AG04450 (cell line): ENCODE results near the gene GALK2. TPM values are rescaled to one million over a fixed set of nuclear protein-coding genes. Genes with fewer than 3 reads are reported as not detected.

ENCODE experiments used
- CTCF ChIA-PET: fragments of 300-600, 350-600 bp; formaldehyde crosslinking; extraction: SDS; loops from one replicate; lab custom pipeline; 2022; ENCODE audit warnings: antibody characterized with exemption, inconsistent platforms; lab: Charles Lee
- POLR2A ChIA-PET: fragments of 350-600 bp; formaldehyde crosslinking; extraction: SDS; loops from one replicate; lab custom pipeline; 2021; ENCODE audit warnings: antibody characterized with exemption, inconsistent platforms; lab: Yijun Ruan, JAX
- DNase-seq: peaks from one replicate; pipeline ENCODE4 v3.0.0-alpha.2; 2011; ENCODE audit warnings: low read depth, low spot score
- H3K27ac ChIP-seq: one replicate; pipeline ENCODE4 v1.5.1; 2012; ENCODE audit warnings: low read depth, low read length, control low read depth
- H3K27me3 ChIP-seq: one replicate; pipeline ENCODE4 v1.6.0; 2012; ENCODE audit warnings: low read length; ENCODE audit not compliant: control insufficient read depth, insufficient read depth
- H3K4me3 ChIP-seq: 2 replicates; pipeline ENCODE4 v1.5.1; 2011; ENCODE audit warnings: mild to moderate bottlenecking, low read depth, low read length, control low read depth
- H3K9me3 ChIP-seq: 2 replicates; pipeline ENCODE4 v1.5.1; 2012; ENCODE audit warnings: low read length; ENCODE audit not compliant: control insufficient read depth, insufficient read depth
- polyA plus RNA-seq: library from polyadenylated mRNA; depleted of rRNA; stranded (reverse); fragments of >200 nt; gene quantifications from 2 replicates; pipeline ENCODE4 v1.2.3, GENCODE V29; 2011
- TF ChIP-seq, protein P1 (sequence below): IDR thresholded peaks from 2 replicates; pipeline ENCODE4 v1.5.1; 2011; ENCODE audit warnings: low read depth, low read length, control low read depth, inconsistent platforms

The GALK2 gene
- polyA plus RNA-seq, 1 experiment: 32.2 TPM

DNA sequence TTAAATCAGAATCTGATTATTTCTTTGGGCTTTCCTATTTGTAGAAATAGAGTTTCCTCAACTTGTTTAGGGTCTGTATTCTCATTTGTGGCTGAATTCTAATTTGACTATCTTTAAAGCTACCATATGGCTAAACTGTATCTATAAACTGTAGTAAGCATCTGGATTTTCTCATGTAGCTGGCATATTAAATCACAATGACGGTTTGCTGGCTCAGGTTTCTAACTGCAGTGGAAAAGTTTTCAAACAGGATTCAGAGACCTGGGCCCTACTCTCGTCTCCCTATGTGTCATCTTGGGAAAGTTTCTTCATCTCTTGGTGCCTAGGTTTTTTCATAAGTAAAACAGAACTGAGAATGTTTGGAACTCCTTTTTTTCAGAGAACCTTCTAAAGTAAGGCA is 68.3 kb downstream of the GALK2 start:
- no peak overlapping the region for H3K4me3 ChIP-seq
- ChIA-PET POLR2A (interaction anchor here (0.7 to 0.9 kb wide), 2 partner anchors 183 to 185 kb away, joined by 3 to 5 read pairs; partner anchors contain the start of gene FGF7), CTCF (interaction anchor here (1.3 to 6.3 kb wide), 6 partner anchors 10 to 907 kb away, joined by 3 to 145 read pairs (median 5); partner anchors contain the start of gene FGF7)
- DNase-seq: peak; percentile 88
- no peak overlapping the region for H3K27ac ChIP-seq
- no peaks in the 10 kb centered on the region for H3K9me3 ChIP-seq
- no peaks in the 10 kb centered on the region for H3K27me3 ChIP-seq
- TF ChIP-seq, protein P1, sequence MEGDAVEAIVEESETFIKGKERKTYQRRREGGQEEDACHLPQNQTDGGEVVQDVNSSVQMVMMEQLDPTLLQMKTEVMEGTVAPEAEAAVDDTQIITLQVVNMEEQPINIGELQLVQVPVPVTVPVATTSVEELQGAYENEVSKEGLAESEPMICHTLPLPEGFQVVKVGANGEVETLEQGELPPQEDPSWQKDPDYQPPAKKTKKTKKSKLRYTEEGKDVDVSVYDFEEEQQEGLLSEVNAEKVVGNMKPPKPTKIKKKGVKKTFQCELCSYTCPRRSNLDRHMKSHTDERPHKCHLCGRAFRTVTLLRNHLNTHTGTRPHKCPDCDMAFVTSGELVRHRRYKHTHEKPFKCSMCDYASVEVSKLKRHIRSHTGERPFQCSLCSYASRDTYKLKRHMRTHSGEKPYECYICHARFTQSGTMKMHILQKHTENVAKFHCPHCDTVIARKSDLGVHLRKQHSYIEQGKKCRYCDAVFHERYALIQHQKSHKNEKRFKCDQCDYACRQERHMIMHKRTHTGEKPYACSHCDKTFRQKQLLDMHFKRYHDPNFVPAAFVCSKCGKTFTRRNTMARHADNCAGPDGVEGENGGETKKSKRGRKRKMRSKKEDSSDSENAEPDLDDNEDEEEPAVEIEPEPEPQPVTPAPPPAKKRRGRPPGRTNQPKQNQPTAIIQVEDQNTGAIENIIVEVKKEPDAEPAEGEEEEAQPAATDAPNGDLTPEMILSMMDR: no peak

DNA sequence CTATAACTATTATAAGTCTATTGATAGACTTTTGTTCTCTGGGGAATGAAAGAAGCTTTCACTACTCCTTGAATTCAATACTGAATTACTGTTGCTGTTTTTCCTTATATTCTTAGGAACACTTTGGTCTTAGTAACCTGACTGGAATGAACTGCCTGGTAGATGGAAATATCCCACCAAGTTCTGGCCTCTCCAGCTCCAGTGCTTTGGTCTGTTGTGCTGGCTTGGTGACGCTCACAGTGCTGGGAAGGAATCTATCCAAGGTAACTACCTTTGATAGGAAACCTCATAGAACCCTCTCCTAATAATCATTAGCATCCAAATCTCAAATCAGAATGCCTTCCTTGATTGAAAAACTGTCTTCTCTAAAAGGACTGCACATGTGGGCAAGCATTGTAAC is 69.1 kb downstream of the GALK2 start:
- DNase-seq: no peak
- CTCF ChIA-PET: interaction anchor here (4.8 to 6.3 kb wide), 2 partner anchors 183 to 814 kb away, joined by 41 to 145 read pairs; partner anchors contain the start of gene FGF7
- no peak overlapping the region for H3K4me3 ChIP-seq
- H3K27me3 ChIP-seq: no peaks in the 10 kb centered on the region
- H3K9me3 ChIP-seq: no peaks in the 10 kb centered on the region
- TF ChIP-seq, protein P1: no peak
- H3K27ac ChIP-seq: peak overlapping the region; percentile 62
- POLR2A ChIA-PET: no interaction called here

DNA sequence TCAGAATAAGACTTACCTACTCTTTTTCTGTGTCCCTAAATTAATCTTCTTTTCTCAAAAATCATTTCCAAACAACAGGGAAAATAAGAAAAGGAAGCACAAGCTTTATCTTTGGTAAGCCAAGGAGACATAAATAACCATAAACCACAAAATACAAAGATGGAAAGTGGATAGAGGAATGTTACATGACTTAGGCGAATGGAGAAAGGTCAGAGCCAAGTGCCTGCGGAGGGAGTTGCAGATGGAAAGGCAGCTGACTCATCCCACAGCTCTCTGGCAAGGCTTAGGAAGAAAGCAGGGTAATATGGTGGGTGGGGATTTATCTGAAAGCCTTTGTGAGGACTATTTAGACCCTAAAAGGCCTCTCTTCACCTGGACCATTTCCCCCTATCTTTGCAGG is 72.8 kb downstream of the GALK2 start:
- Histone ChIP-seq H3K4me3 (no peak overlapping the region), H3K9me3 (no peaks in the 10 kb centered on the region), H3K27ac (peak overlapping the region; percentile 72), H3K27me3 (no peaks in the 10 kb centered on the region)
- POLR2A ChIA-PET: interaction anchor here (0.8 kb wide), 1 partner anchor 40 kb away, joined by 4 read pairs; no protein-coding TSS in a partner anchor
- peak; percentile 71 for DNase-seq
- CTCF ChIA-PET: interaction anchor here (1.2 to 7.3 kb wide), 2 partner anchors 179 to 903 kb away, joined by 3 to 42 read pairs; partner anchors contain the start of gene FGF7
- TF ChIP-seq, protein P1: no peak

DNA sequence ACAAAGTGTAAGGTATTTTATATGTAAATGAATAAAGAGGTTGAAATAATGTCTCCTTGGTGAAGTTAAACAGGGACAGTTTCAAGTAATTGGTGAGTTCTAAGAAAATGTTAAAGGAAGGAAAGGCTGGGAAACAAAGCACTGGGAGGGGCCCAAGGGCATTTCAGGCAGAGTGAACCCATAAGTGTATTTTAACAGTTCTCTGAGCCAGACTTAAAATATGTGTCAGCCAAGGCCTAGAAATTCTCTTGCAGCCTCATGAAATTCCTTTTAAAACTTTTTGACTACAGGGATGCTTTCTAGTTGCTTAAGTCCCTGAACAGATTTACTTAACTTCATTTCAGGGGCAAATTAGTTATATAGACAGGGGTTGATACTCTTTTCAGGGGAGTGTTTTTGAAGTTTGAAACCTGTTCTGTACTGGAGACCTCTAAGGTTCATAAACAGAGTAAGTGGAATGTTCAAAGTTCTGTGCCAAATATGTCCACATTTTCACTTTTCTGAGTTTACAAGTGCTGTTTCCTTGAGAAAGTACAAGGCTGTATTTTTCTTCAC is 77.6 kb downstream of the GALK2 start:
- H3K9me3 ChIP-seq: no peaks in the 10 kb centered on the region
- DNase-seq: no peak
- ChIA-PET POLR2A (no interaction called here), CTCF (interaction anchor here (1.2 to 7.3 kb wide), 2 partner anchors 10 to 175 kb away, joined by 3 to 42 read pairs; partner anchors contain the start of gene FGF7)
- no peak overlapping the region for H3K4me3 ChIP-seq
- H3K27me3 ChIP-seq: no peaks in the 10 kb centered on the region
- TF ChIP-seq, protein P1: no peak
- no peak overlapping the region for H3K27ac ChIP-seq

GRCh38 chr15:49248291-49248690 is 78.2 kb downstream of the GALK2 start:
- H3K27ac ChIP-seq: no peak overlapping the region
- CTCF ChIA-PET: interaction anchor here (1.2 to 7.3 kb wide), 2 partner anchors 11 to 174 kb away, joined by 3 to 42 read pairs; partner anchors contain the start of gene FGF7
- H3K4me3 ChIP-seq: no peak overlapping the region
- DNase-seq: no peak
- POLR2A ChIA-PET: no interaction called here
- TF ChIP-seq, protein P1: no peak
- H3K9me3 ChIP-seq: no peaks in the 10 kb centered on the region
- H3K27me3 ChIP-seq: no peaks in the 10 kb centered on the region
